GM11168 (cell line): ENCODE results near the gene PKNOX2.

Experiments used
- in situ Hi-C: fragments of 300-500 bp; cut with MboI; formaldehyde crosslinking; loops from one replicate; pipeline ENCODE4 v1.12.0; 2022; ENCODE audit warnings: low sequenced_read_pairs; ENCODE audit not compliant: unreplicated experiment

The PKNOX2 gene

GRCh38 chr11:125225401-125225800, 60.9 kb downstream of the PKNOX2 start:
- in situ Hi-C loops: no loop called here

GRCh38 chr11:125226031-125226430, 61.5 kb downstream of the PKNOX2 start:
- in situ Hi-C loops: no loop called here

GRCh38 chr11:125226706-125227105, 62.2 kb downstream of the PKNOX2 start:
- in situ Hi-C loops: no loop called here

- in situ Hi-C loops: no loop called here
Measured at GRCh38 chr11:125227151-125227550, 62.6 kb downstream of the PKNOX2 start.

GRCh38 chr11:125228445-125228844, 63.9 kb downstream of the PKNOX2 start:
- in situ Hi-C loops: no loop called here

GRCh38 chr11:125228993-125229392, 64.4 kb downstream of the PKNOX2 start:
- in situ Hi-C loops: no loop called here

GRCh38 chr11:125229916-125230315, 65.4 kb downstream of the PKNOX2 start:
- in situ Hi-C loops: no loop called here

GRCh38 chr11:125233116-125233515, 68.6 kb downstream of the PKNOX2 start:
- in situ Hi-C loops: no loop called here

GRCh38 chr11:125233736-125234275, 69.3 kb downstream of the PKNOX2 start:
- in situ Hi-C loops: no loop called here

GRCh38 chr11:125235071-125235471, 70.5 kb downstream of the PKNOX2 start:
- in situ Hi-C loops: no loop called here

GRCh38 chr11:125236072-125236825, 71.7 kb downstream of the PKNOX2 start:
- in situ Hi-C loops: no loop called here

GRCh38 chr11:125239585-125240560, 75.3 kb downstream of the PKNOX2 start:
- in situ Hi-C loops: no loop called here

GRCh38 chr11:125241104-125241503, 76.6 kb downstream of the PKNOX2 start:
- in situ Hi-C loops: no loop called here

GRCh38 chr11:125242141-125242775, 77.7 kb downstream of the PKNOX2 start:
- in situ Hi-C loops: no loop called here

GRCh38 chr11:125244166-125244565, 79.6 kb downstream of the PKNOX2 start:
- in situ Hi-C loops: no loop called here

- in situ Hi-C loops: no loop called here
Measured at GRCh38 chr11:125245299-125245698, 80.7 kb downstream of the PKNOX2 start.

- in situ Hi-C loops: no loop called here
Measured at GRCh38 chr11:125247431-125247830, 82.9 kb downstream of the PKNOX2 start.

- in situ Hi-C loops: no loop called here
Measured at GRCh38 chr11:125250318-125251213, 86.0 kb downstream of the PKNOX2 start.

- in situ Hi-C loops: no loop called here
Measured at GRCh38 chr11:125251214-125251545, 86.6 kb downstream of the PKNOX2 start.

GRCh38 chr11:125251956-125252355, 87.4 kb downstream of the PKNOX2 start:
- in situ Hi-C loops: no loop called here
